OCI-LY1 (cell line): ENCODE measurements around the gene ATP5F1B.
A peak's percentile ranks its signal among the peaks of the same experiment; 100 is the strongest.

Source experiments
- H2AFZ ChIP-seq: fragments of 200-600 bp; sonication (generic), shearing (Covaris generic); 2 replicates; pipeline ENCODE4 v1.6.0; 2014; ENCODE audit warnings: antibody characterized with exemption, mild to moderate bottlenecking, low read length
- H3F3A ChIP-seq: fragments of 200-600 bp; sonication (generic), shearing (Covaris generic); 2 replicates; pipeline ENCODE4 v1.6.0; 2014; ENCODE audit warnings: mild to moderate bottlenecking, antibody characterized with exemption, low read length, moderate library complexity; ENCODE audit not compliant: insufficient read depth
- H3K27ac ChIP-seq: fragments of 200-600 bp; sonication (generic); 2 replicates; pipeline ENCODE4 v1.5.1; 2014; ENCODE audit warnings: low read length, mixed run types, mild to moderate bottlenecking, low read depth; ENCODE audit not compliant: poor library complexity, severe bottlenecking
- H3K27me3 ChIP-seq: fragments of 200-600 bp; sonication (generic); 2 replicates; pipeline ENCODE4 v1.6.0; 2014; ENCODE audit warnings: antibody characterized with exemption, mild to moderate bottlenecking, low read length, moderate library complexity; ENCODE audit not compliant: insufficient read depth
- H3K36me3 ChIP-seq: fragments of 200-600 bp; sonication (generic); 2 replicates; pipeline ENCODE4 v1.6.1; 2014; ENCODE audit warnings: mild to moderate bottlenecking, antibody characterized with exemption, low read length, moderate library complexity, mixed read lengths; ENCODE audit not compliant: insufficient read depth
- H3K4me1 ChIP-seq: fragments of 200-600 bp; sonication (generic); 2 replicates; pipeline ENCODE4 v1.5.1; 2014; ENCODE audit warnings: mild to moderate bottlenecking, low read length, moderate library complexity; ENCODE audit not compliant: insufficient read depth, severe bottlenecking
- H3K4me2 ChIP-seq: fragments of 200-600 bp; sonication (generic), shearing (Covaris generic); 2 replicates; pipeline ENCODE4 v1.6.1; 2014; ENCODE audit warnings: low read length
- H3K4me3 ChIP-seq: fragments of 200-600 bp; sonication (generic); 2 replicates; pipeline ENCODE4 v1.5.1; 2014; ENCODE audit warnings: low read length, low read depth, mild to moderate bottlenecking, mixed read lengths; ENCODE audit not compliant: poor library complexity, severe bottlenecking
- H3K79me2 ChIP-seq: fragments of 200-600 bp; shearing (Covaris generic); 2 replicates; pipeline ENCODE4 v1.6.1; 2016; ENCODE audit warnings: mixed run types, low read length, mixed read lengths; ENCODE audit not compliant: insufficient read depth
- H3K9ac ChIP-seq: fragments of 200-600 bp; sonication (generic), shearing (Covaris generic); 2 replicates; pipeline ENCODE4 v1.6.1; 2014; ENCODE audit warnings: mild to moderate bottlenecking, low read length, mixed read lengths
- H3K9me2 ChIP-seq: fragments of 200-600 bp; sonication (generic), shearing (Covaris generic); 2 replicates; pipeline ENCODE4 v1.6.1; 2014; ENCODE audit warnings: low read depth, mild to moderate bottlenecking, low read length, mixed read lengths
- H3K9me3 ChIP-seq: fragments of 200-600 bp; shearing (Covaris generic); 2 replicates; pipeline ENCODE4 v1.6.1; 2014; ENCODE audit warnings: low read length, mixed read lengths
- H4K20me1 ChIP-seq: fragments of 200-600 bp; sonication (generic), shearing (Covaris generic); 2 replicates; pipeline ENCODE4 v1.6.0; 2016; ENCODE audit warnings: mild to moderate bottlenecking, low read length; ENCODE audit not compliant: insufficient read depth
- CTCF ChIP-seq: fragments of 200-600 bp; sonication (generic), shearing (Covaris generic); IDR thresholded peaks from 2 replicates; pipeline ENCODE4 v1.5.1; 2017; ENCODE audit warnings: mild to moderate bottlenecking, antibody characterized with exemption, low read length, moderate library complexity, mixed read lengths
- EZH2 ChIP-seq: fragments of 200-600 bp; sonication (generic), shearing (Covaris generic); IDR thresholded peaks from 2 replicates; pipeline ENCODE4 v1.8.0; 2017; ENCODE audit warnings: borderline replicate concordance, mixed run types, mild to moderate bottlenecking, antibody characterized with exemption, low read length, moderate library complexity, mixed read lengths

Gene ATP5F1B

DNA sequence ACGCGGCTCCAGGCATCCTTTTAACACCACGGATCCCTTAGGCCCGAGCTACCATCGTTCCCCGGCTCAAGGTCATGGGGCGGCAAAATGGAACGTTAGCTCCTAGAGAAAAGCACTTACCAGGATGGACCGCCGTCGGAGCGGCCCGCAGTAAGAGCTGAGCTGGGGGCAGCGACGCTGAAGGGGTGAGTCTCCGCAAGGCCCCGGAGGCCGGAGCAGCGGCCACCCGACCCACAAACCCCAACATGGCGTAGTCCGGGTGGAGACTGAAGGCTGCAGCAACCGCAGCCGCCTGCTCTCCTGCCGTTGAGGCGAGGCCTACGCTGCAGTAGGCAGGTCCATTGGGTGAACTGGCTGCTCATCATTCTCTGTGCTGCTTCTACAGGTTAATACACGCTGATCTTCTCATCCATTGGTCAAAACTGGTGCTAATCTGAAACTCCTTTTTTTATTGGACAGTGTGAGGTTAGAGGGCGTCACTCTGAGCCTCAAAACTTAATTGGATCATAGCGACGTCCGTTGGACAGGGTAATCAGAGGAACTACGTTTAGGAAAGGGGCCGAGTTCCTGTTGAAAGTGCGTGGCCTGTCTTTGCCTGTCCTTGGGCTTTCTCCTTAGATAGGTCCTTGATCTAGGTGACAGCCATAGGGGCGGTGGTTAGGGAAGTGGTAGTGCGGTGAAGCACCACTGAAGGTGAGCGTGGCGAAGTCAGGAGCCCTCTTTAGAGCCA lies at the start of gene ATP5F1B:
TSS of gene ATP5F1B (minus strand) at position 268 of the 730 bp plus-strand sequence. CDS start at position 247, 21 bp downstream.
- H2AFZ ChIP-seq, result no peak within 1 kb of the TSS
- H4K20me1 ChIP-seq, result no peaks in the 10 kb centered on the region
- no peaks in the 10 kb centered on the region for H3K9me3 ChIP-seq
- H3K9me2 ChIP-seq, result no peaks in the 10 kb centered on the region
- H3K4me2 ChIP-seq, result peak within 1 kb of the TSS; percentile 96
- H3K79me2 ChIP-seq, result peaks cover 32% of the 10 kb centered on the region
- H3K4me3 ChIP-seq, result peak within 1 kb of the TSS; percentile 86
- peak within 1 kb of the TSS; percentile 81 for H3K27ac ChIP-seq
- no peaks in the 10 kb centered on the region for H3K27me3 ChIP-seq
- H3K4me1 ChIP-seq, result peaks cover 22% of the 10 kb centered on the region
- H3K36me3 ChIP-seq, result peaks cover 43% of the 10 kb centered on the region
- H3K9ac ChIP-seq, result peak within 1 kb of the TSS; percentile 94
- TF ChIP-seq CTCF (no peak), EZH2 (no peak)
- H3F3A ChIP-seq, result no peaks in the 10 kb centered on the region

GRCh38 chr12:56694161-56694560 lies 48.4 kb upstream of the ATP5F1B start:
- Histone ChIP-seq H4K20me1 (no peaks in the 10 kb centered on the region), H3K79me2 (no peaks in the 10 kb centered on the region), H3K27ac (no peak overlapping the region), H3K9me3 (no peaks in the 10 kb centered on the region), H3K4me3 (no peak overlapping the region), H3K36me3 (no peaks in the 10 kb centered on the region), H3F3A (no peaks in the 10 kb centered on the region), H2AFZ (no peak overlapping the region), H3K9me2 (no peaks in the 10 kb centered on the region), H3K4me1 (peaks cover 6% of the 10 kb centered on the region), H3K4me2 (no peak overlapping the region), H3K27me3 (no peaks in the 10 kb centered on the region), H3K9ac (no peak overlapping the region)
- no peak for TF ChIP-seq CTCF
- TF ChIP-seq EZH2, result no peak

GRCh38 chr12:56688846-56689109 lies 43.0 kb upstream of the ATP5F1B start:
- Histone ChIP-seq H3K4me3 (peak overlapping the region; percentile 99), H3K9me2 (no peaks in the 10 kb centered on the region), H3K9ac (peak overlapping the region; percentile 93), H3K4me2 (peak overlapping the region; percentile 94), H3K27ac (peak overlapping the region; percentile 94), H3K27me3 (no peaks in the 10 kb centered on the region), H3F3A (no peaks in the 10 kb centered on the region), H3K36me3 (peaks cover 39% of the 10 kb centered on the region), H3K79me2 (peaks cover 40% of the 10 kb centered on the region), H2AFZ (no peak overlapping the region), H3K9me3 (no peaks in the 10 kb centered on the region), H4K20me1 (no peaks in the 10 kb centered on the region), H3K4me1 (peaks cover 37% of the 10 kb centered on the region)
- no peak for TF ChIP-seq CTCF
